Endothelial cell of umbilical vein (primary cell): Measurements from ENCODE around the gene AGXT.

Experiments
- CTCF ChIP-seq, 2 donors: IDR thresholded peaks; 1 replicate in 1 of 2; 2 replicates in 1 of 2; pipeline ENCODE4 v1.5.1; 2011; ENCODE audit warnings: low read length in 2 of 2, mild to moderate bottlenecking in 2 of 2, moderate library complexity in 2 of 2, control low read depth in 1 of 2, inconsistent platforms in 1 of 2, low read depth in 1 of 2; ENCODE audit not compliant: insufficient read depth in 1 of 2; ENCODE audit errors: extremely low read depth in 1 of 2
- EZH2 ChIP-seq: IDR thresholded peaks from 2 replicates; pipeline ENCODE4 v1.6.1; 2012; ENCODE audit warnings: borderline replicate concordance, low read depth, mild to moderate bottlenecking, moderate library complexity, low read length, inconsistent platforms; ENCODE audit not compliant: severe bottlenecking
- MAX ChIP-seq: IDR thresholded peaks from 2 replicates; pipeline ENCODE4 v1.6.1; 2011; ENCODE audit not compliant: insufficient read depth, insufficient read length
- MYC ChIP-seq: IDR thresholded peaks from one replicate; pipeline ENCODE4 v1.6.1; 2011; ENCODE audit warnings: mild to moderate bottlenecking, low read depth, low read length
- POLR2A ChIP-seq: IDR thresholded peaks from 2 replicates; pipeline ENCODE4 v1.6.1; 2012; ENCODE audit warnings: low read depth, mild to moderate bottlenecking, control low read depth, low read length
- POLR2AphosphoS5 ChIP-seq: IDR thresholded peaks from 2 replicates; pipeline ENCODE4 v1.6.1; 2012; ENCODE audit warnings: low read depth, mild to moderate bottlenecking, control low read depth, low read length, moderate library complexity; ENCODE audit not compliant: insufficient read depth

DNA sequence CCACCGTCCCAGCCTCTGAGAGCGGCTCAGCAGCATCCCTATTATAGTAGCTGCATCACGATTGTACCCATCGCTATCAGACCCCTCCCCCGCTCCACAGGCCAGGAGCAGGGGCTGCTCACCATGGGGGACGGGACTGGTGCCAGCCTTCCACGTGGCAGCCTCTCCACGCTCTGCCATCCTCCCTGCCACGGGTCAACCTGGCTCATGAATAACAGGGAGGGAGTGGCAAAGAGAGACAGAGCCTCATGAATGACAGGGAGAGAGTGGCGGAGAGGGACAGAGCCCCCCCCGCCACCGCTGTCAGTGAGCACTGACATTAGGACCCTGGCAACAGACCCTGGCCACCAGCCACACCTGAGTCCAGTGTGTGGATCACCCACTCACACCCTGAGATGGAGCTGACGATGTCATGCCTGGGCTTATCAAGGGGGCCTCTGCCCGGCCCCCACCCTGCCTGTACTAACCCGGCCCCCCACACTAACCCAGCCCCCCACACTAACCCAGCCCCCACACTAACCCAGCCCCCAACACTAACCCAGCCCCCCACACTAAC, 54.4 kb downstream of the AGXT start:
- TF ChIP-seq MYC = no peak
- no peak for TF ChIP-seq CTCF (IDR thresholded peaks at IDR 0.05; ENCODE audit: extremely low read depth in 1 of 2, insufficient read depth in 1 of 2, low read depth in 1 of 2, low read length in 2 of 2)
- TF ChIP-seq POLR2AphosphoS5 = no peak
- no peak for TF ChIP-seq EZH2
- TF ChIP-seq MAX = no peak
- TF ChIP-seq POLR2A = no peak
